Right atrium auricular region (tissue), 2 donors: ENCODE results near the gene CACNA1F. TPM values are rescaled to one million over a fixed set of nuclear protein-coding genes. Genes with fewer than 3 reads are reported as not detected.
A peak's percentile ranks its signal among the peaks of the same experiment; 100 is the strongest.

Source experiments
- DNase-seq: peaks from one replicate; pipeline ENCODE4 v3.0.0-alpha.2; 2019; ENCODE audit warnings: low spot score
- H3K27ac ChIP-seq, 2 donors: fragments of 200-600 bp; sonication (generic); 1 replicate in 1 of 2; 2 replicates in 1 of 2; pipeline ENCODE4 v1.5.1; 2016 to 2019
- H3K27me3 ChIP-seq, 2 donors: fragments of 200-600 bp; sonication (generic); one replicate each; pipeline versions ENCODE4 v1.5.1 to v1.6.0; 2017 to 2019
- H3K36me3 ChIP-seq: fragments of 200-600 bp; sonication (generic); one replicate; pipeline ENCODE4 v1.5.1; 2016
- H3K4me1 ChIP-seq, 2 donors: fragments of 200-600 bp; sonication (generic); one replicate each; pipeline versions ENCODE4 v1.5.1 to v1.6.0; 2017 to 2019
- H3K4me3 ChIP-seq, 2 donors: fragments of 200-600 bp; sonication (generic); 1 replicate in 1 of 2; 2 replicates in 1 of 2; pipeline ENCODE4 v1.5.1; 2017 to 2019; ENCODE audit warnings: mild to moderate bottlenecking in 1 of 2, moderate library complexity in 1 of 2
- H3K9me3 ChIP-seq, 2 donors: fragments of 200-600 bp; sonication (generic); one replicate each; pipeline ENCODE4 v1.5.1; 2019
- total RNA-seq, 2 donors: library from RNA; depleted of rRNA; stranded (reverse); fragments of >200 nt; gene quantifications; one replicate each; pipeline ENCODE4 v1.1.0, GENCODE V29; 2016
- TF ChIP-seq, protein P1 (sequence below), 2 donors: fragments of 200-600 bp; sonication (generic); IDR thresholded peaks; one replicate each; pipeline ENCODE4 v1.5.1; 2019; ENCODE audit warnings: antibody characterized with exemption in 2 of 2

The CACNA1F gene
- total RNA-seq, 2 donors from 2014 or later, result 0.08 to 0.11 TPM

DNA sequence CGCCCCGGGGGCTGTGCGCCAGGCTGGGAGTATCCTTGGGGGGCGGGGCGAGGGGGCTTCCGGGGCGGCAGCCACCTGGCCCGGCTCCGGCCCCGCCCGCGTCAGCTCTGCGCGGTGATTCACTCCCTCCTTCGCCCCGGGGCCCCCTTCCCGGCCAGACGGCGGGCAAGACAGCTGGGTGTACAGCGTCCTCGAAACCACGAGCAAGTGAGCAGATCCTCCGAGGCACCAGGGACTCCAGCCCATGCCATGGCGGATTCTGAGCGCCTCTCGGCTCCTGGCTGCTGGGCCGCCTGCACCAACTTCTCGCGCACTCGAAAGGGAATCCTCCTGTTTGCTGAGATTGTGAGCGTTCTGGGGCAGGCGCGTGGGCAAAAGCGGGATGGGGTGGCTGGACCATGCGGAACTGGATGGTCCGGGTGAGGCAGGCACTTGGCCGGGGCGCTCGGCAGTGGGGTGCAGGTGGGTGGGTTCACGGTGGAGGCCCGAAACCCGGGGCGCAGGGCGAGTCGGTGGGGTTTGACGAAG, 61.3 kb downstream of the CACNA1F start, which contains the start of gene PLP2:
Gene PLP2, plus strand, starts transcription at position 147 of the 528 bp plus-strand sequence. Its CDS starts 103 bp downstream, at position 250.
- peak within 1 kb of the TSS; percentile 89 to 91 for H3K27ac ChIP-seq
- no peaks in the 10 kb centered on the region for H3K9me3 ChIP-seq
- H3K4me1 ChIP-seq, result peaks cover 0 to 10% of the 10 kb centered on the region in 2 donors
- peaks cover 22% of the 10 kb centered on the region for H3K36me3 ChIP-seq
- no peak for DNase-seq
- no peaks in the 10 kb centered on the region for H3K27me3 ChIP-seq
- TF ChIP-seq, protein P1, sequence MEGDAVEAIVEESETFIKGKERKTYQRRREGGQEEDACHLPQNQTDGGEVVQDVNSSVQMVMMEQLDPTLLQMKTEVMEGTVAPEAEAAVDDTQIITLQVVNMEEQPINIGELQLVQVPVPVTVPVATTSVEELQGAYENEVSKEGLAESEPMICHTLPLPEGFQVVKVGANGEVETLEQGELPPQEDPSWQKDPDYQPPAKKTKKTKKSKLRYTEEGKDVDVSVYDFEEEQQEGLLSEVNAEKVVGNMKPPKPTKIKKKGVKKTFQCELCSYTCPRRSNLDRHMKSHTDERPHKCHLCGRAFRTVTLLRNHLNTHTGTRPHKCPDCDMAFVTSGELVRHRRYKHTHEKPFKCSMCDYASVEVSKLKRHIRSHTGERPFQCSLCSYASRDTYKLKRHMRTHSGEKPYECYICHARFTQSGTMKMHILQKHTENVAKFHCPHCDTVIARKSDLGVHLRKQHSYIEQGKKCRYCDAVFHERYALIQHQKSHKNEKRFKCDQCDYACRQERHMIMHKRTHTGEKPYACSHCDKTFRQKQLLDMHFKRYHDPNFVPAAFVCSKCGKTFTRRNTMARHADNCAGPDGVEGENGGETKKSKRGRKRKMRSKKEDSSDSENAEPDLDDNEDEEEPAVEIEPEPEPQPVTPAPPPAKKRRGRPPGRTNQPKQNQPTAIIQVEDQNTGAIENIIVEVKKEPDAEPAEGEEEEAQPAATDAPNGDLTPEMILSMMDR (IDR thresholded peaks at IDR 0.05), result no peak
- peak within 1 kb of the TSS; percentile 48 to 64 for H3K4me3 ChIP-seq

- H3K9me3 ChIP-seq, result no peaks in the 10 kb centered on the region
- H3K36me3 ChIP-seq, result no peaks in the 10 kb centered on the region
- peak overlapping the region; percentile 35 to 42 for H3K4me3 ChIP-seq
- no peak for DNase-seq
- peaks cover 0 to 10% of the 10 kb centered on the region in 2 donors for H3K4me1 ChIP-seq
- TF ChIP-seq, protein P1 (IDR thresholded peaks at IDR 0.05), result no peak
- no peaks in the 10 kb centered on the region for H3K27me3 ChIP-seq
- peak overlapping the region; percentile 91 to 92 for H3K27ac ChIP-seq
Observed at GRCh38 chrX:49167740-49168108, 65.4 kb downstream of the CACNA1F start.

GRCh38 chrX:49166914-49167739, 66.0 kb downstream of the CACNA1F start:
- H3K4me3 ChIP-seq, result peak overlapping the region; percentile 35 to 42
- H3K36me3 ChIP-seq, result no peaks in the 10 kb centered on the region
- H3K4me1 ChIP-seq, result peaks cover 0 to 9% of the 10 kb centered on the region in 2 donors
- peak overlapping the region; percentile 91 to 92 for H3K27ac ChIP-seq
- H3K27me3 ChIP-seq, result no peaks in the 10 kb centered on the region
- no peaks in the 10 kb centered on the region for H3K9me3 ChIP-seq
- DNase-seq, result peak; percentile 87
- TF ChIP-seq, protein P1 (IDR thresholded peaks at IDR 0.05), result no peak

DNA sequence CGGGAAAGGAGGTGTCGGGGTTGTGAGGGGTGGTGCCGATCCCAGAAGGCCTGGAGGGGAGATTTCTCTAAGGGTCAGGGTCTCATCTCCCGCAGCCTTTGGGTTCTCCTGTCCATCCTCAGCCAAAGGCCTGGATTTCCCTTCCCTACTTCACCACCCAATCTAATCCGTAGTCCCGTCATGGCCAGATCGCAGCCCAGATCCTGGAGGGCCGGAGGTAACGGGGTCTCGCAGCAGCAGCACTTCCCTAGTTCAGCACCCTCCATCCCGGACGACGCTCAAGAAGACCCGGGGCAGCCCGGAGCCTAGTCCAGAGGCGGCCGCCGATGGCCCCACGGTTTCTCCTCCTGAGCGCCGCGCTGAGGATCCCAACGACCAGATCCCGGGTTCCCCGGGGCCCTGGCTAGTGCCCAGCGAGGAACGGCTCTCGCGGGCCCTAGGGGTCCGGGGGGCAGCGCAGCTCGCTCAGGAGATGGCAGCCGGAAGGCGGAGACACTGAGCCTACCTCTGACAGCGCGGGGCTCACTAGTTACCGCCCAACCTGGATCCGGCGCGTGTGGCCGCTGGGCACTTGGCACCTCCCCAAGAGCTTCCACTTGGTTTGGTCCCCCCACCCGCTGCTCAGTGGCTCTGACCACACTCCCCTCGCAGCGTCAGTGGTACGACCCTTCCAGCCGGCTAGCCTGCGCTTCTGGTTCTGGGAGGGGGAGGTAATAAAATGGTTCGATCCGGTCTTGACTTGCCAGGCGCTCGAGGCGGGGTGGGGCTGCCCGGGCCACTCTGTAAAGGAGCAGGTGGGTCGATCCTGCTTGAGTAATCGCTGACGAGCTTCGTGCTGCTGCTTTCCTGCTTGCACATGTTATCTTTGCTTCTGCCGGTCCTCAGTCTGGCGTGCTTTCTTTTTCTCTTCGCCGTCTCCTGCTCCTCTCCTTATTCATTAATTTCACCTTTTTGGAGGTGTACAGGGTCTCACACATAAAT, 66.9 kb downstream of the CACNA1F start:
- TF ChIP-seq, protein P1 (IDR thresholded peaks at IDR 0.05), result peak in 1 of 2 donors; percentile 54
- peak; percentile 71 for DNase-seq
- H3K27me3 ChIP-seq, result no peaks in the 10 kb centered on the region
- H3K4me1 ChIP-seq, result peaks cover 0 to 9% of the 10 kb centered on the region in 2 donors
- H3K27ac ChIP-seq, result peak overlapping the region; percentile 91 to 92
- peak overlapping the region; percentile 35 to 42 for H3K4me3 ChIP-seq
- no peaks in the 10 kb centered on the region for H3K9me3 ChIP-seq
- H3K36me3 ChIP-seq, result no peaks in the 10 kb centered on the region

DNA sequence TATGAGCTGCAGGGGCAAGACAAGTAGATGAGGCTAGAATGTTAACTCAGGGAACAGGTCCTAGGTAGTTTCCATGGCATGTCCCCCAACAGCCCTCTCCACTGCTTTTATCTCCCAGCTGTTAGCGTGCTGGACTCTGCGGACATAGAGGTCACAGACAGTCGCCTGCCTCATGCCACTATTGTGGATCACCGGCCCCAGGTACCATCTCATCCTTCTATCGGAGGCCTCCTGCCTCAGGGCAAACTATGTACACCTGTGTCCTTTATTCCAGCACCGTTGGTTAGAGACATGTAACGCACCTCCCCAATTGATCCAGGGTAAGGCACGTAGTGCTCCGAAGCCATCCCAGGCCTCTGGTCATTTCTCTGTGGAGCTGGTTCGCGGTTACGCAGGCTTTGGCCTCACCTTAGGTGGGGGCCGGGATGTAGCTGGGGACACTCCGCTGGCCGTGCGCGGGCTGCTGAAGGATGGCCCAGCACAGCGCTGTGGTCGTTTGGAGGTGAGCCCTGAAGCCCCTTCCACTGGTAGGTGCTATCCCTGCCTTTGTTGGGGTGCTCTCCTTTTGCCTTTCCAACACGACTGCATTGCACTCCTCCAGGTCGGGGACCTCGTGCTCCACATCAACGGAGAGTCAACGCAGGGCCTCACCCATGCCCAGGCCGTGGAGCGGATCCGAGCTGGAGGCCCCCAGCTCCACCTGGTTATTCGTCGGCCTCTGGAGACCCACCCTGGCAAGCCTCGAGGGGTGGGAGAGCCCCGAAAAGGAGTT, 68.4 kb downstream of the CACNA1F start:
- H3K9me3 ChIP-seq, result no peaks in the 10 kb centered on the region
- no peaks in the 10 kb centered on the region for H3K27me3 ChIP-seq
- H3K4me3 ChIP-seq, result no peak overlapping the region
- H3K27ac ChIP-seq, result peak overlapping the region; percentile 91 to 92
- no peak for DNase-seq
- peaks cover 0 to 9% of the 10 kb centered on the region in 2 donors for H3K4me1 ChIP-seq
- TF ChIP-seq, protein P1 (IDR thresholded peaks at IDR 0.05), result no peak
- H3K36me3 ChIP-seq, result no peaks in the 10 kb centered on the region
